Mucosa of gallbladder (tissue), 1 donor: ENCODE results near the gene TMEM185A. TPM values are rescaled to one million over a fixed set of nuclear protein-coding genes. Genes with fewer than 3 reads are reported as not detected.
"Not testable (repeated sequence)": the region's sequence is repeated elsewhere in the genome, so short reads cannot be mapped to it uniquely, and the experiment has no call there.

Experiments
- DNase-seq: peaks from one replicate; pipeline ENCODE4 v3.0.0-alpha.2; 2020; ENCODE audit warnings: low spot score
- total RNA-seq: library from RNA; stranded (reverse); gene quantifications from one replicate; pipeline ENCODE4 v1.2.1, GENCODE V29; 2021
- donor health status: DM: no; HTN: no; CAD: no.

The TMEM185A gene
- total RNA-seq, 1 donor from 2014 or later = 20.3 TPM

GRCh38 chrX:149551939-149552248 is 79.7 kb downstream of the TMEM185A start:
- not testable (repeated sequence) for DNase-seq

- not testable (repeated sequence) for DNase-seq
These were observed 80.2 kb downstream of the TMEM185A start for GRCh38 chrX:149551245-149551938.

GRCh38 chrX:149550454-149550853 is 81.1 kb downstream of the TMEM185A start:
- not testable (repeated sequence) for DNase-seq

- DNase-seq = not testable (repeated sequence)
These were observed 81.9 kb downstream of the TMEM185A start, which contains the start of gene HSFX3 for GRCh38 chrX:149549701-149550100. Gene HSFX3 (minus strand): TSS chrX:149549924. CDS start chrX:149549852, 72 bp downstream.

GRCh38 chrX:149547782-149548181 is 83.8 kb downstream of the TMEM185A start:
- DNase-seq = not testable (repeated sequence)

GRCh38 chrX:149546962-149547361 is 84.6 kb downstream of the TMEM185A start:
- not testable (repeated sequence) for DNase-seq

Other genes with a start within 250 kb of the TMEM185A start
- 55.4 TPM for gene IDS, start 126.5 kb downstream of the TMEM185A start, total RNA-seq
- gene EOLA1, start 90.8 kb downstream of the TMEM185A start, total RNA-seq = 18.6 TPM
- gene HSFX3, start 81.9 kb downstream of the TMEM185A start, total RNA-seq = not detected
- gene MAGEA9B, start 44.3 kb downstream of the TMEM185A start, total RNA-seq = not detected
- 0.83 TPM for gene HSFX2, start 36.5 kb downstream of the TMEM185A start, total RNA-seq
- gene MAGEA11, start 80.3 kb upstream of the TMEM185A start, total RNA-seq = not detected
- gene HSFX1, start 142.3 kb upstream of the TMEM185A start, total RNA-seq = 0.98 TPM
- not detected for gene MAGEA9, start 150.1 kb upstream of the TMEM185A start, total RNA-seq
- gene MAGEA8, start 249.4 kb upstream of the TMEM185A start, total RNA-seq = not detected